ENCODE measurements around the gene TM2D3. TPM values are rescaled to one million over a fixed set of nuclear protein-coding genes. Genes with fewer than 3 reads are reported as not detected.

TM2D3 gene
- total RNA-seq, 1 experiment from 2014 or later, result 32.3 TPM

- DNase-seq (ENCODE audit: extremely low read depth, low read depth), result no peak
Observed at GRCh38 chr15:101609742-101610610, 42.2 kb downstream of the TM2D3 start.

DNA sequence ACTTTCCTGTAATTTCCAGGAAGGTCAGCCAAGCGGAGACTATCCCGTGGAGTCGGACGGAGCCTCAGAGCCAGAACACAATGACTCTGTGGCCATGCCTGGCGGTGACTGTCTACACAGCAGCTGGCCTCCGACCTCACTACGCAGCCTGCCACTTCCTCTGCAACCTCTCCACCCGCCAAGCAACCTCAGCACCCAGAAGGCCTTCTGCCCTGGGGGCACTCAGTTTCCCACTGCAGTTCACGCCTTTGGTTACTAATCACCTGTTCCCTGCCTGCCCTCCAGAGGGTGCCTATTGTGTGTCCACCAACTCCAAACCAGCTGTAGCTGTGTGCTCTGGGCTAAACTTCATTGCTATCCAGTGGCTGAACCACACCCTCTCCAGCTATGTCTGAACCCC is 44.0 kb downstream of the TM2D3 start:
- no peak for DNase-seq (ENCODE audit: extremely low read depth, low read depth)

- DNase-seq (ENCODE audit: extremely low read depth, low read depth), result no peak
Observed at GRCh38 chr15:101607108-101607507, 45.1 kb downstream of the TM2D3 start.

DNA sequence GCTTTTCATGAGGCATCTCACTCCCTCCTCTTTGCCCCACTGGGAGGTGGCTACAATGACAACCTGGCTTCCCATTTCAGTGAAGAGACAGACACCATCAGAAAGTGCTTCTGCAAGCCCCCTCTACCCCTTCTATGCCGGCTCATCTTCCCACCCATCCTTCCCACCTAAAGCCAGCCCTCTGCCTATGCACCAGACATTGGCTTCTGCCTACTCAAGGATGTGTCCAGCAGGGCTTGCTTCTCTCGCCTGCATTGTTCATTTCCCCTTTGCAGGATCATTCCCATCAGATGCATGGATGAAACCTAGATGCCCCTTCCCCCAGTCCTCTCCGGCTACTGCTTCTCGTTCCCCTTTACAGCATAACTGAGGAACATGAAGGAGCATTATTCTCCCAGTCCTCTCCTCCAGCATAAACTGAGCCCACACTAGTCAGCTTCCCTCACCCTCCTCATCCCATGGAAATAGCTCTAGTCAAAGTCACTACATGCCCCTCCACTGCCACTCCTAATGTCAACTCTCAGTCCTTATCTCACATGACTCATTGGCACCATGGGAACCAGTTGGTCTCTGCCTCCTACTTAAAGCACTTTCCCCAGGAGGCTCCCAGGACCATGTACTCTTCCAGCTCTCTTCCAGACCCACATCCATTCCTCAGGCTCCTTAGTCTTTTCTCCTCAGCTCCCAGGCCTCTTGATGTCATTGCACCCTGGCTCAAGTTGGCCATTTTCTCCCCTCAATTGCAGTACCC is 47.9 kb downstream of the TM2D3 start:
- DNase-seq (ENCODE audit: extremely low read depth, low read depth), result no peak

- DNase-seq (ENCODE audit: extremely low read depth, low read depth), result no peak
Observed at GRCh38 chr15:101602801-101603200, 49.4 kb downstream of the TM2D3 start.

DNA sequence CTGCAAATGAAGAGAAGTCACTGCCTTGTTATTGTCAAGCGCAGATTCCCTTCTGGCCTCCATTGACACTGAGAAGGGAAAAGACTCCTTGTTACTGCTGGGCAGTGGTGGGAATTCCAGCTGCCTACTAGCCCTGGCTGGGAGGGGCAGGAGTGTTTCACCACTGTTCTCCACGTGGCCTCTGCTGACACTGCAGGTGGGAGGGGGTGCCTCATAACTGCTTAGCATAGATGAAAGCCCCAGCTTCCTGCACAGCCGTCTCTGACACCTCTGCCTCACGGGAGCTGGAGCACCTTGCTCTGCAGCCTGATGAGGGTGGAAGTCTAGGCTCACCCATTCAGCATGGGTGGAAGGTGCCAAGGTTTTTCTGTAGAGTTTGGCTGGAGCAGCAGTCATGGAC is 52.1 kb downstream of the TM2D3 start:
- DNase-seq (ENCODE audit: extremely low read depth, low read depth), result no peak

- no peak for DNase-seq (ENCODE audit: extremely low read depth, low read depth)
Observed at GRCh38 chr15:101599091-101599490, 53.1 kb downstream of the TM2D3 start.

- no peak for DNase-seq (ENCODE audit: extremely low read depth, low read depth)
Observed at GRCh38 chr15:101597360-101597928, 54.7 kb downstream of the TM2D3 start.

DNA sequence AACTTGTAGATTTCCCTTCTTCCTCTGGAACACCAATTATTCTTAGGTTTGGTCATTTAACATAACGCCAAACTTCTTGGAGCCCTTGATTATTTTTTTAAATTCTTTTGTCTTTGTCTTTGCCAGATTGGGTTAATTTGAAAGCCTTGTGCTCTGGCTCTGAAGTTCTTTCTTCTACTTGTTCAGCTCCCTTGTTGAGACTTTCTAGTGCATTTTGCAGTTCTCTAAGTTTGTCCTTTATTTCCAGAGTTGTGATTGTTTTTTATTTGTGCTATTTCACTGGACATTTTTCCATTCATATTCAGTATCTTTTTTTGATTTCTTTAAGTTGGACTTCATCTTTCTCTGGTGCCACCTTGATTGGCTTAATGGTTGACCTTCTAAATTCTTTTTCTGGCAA is 55.5 kb downstream of the TM2D3 start:
- no peak for DNase-seq (ENCODE audit: extremely low read depth, low read depth)

Small RNA genes within 50 kb of the gene (small RNA-seq; reads per million reads assigned to genes)
- 0 reads per million in 2 experiments for gene RNU6-807P

Other genes with a start within 250 kb of the TM2D3 start
- gene PCSK6, start 162.7 kb downstream of the TM2D3 start, total RNA-seq (2014; rRNA removed; shearing (Covaris generic)), result 20.2 and 22.4 TPM in 2 replicates
- 9.2 and 10.2 TPM in 2 replicates for gene TARS3, start 72.1 kb upstream of the TM2D3 start, total RNA-seq (2014; rRNA removed; shearing (Covaris generic))
- not detected in 2 replicates for gene OR4F6, start 151.1 kb upstream of the TM2D3 start, total RNA-seq (2014; rRNA removed; shearing (Covaris generic))
- not detected in 2 replicates for gene OR4F15, start 159.8 kb upstream of the TM2D3 start, total RNA-seq (2014; rRNA removed; shearing (Covaris generic))

All from NCI-H460 (cell line).